Measurements from ENCODE around the gene QPCT.

- TF ChIP-seq CTCF (conservative IDR thresholded peaks at IDR 0.05; ENCODE audit: low read depth, low read length) (no peak), EZH2 (IDR thresholded peaks at IDR 0.05; ENCODE audit: borderline replicate concordance, low read depth, low read length, poor library complexity, severe bottlenecking) (no peak)
Measured at GRCh38 chr2:37358466-37358865, 14.0 kb downstream of the QPCT start.

All from A673 (cell line).